GM12878 (cell line): ENCODE data around the gene KYAT1. TPM values are rescaled to one million over a fixed set of nuclear protein-coding genes. Genes with fewer than 3 reads are reported as not detected.

Experiments
- ATAC-seq: fragments of 200-7000 bp; cut with Tn5 transposase; 3 replicates; pipeline ENCODE4 v1.9.1; 2020; ENCODE audit warnings: mild to moderate bottlenecking, moderate library complexity
- BruUV-seq: library from RNA; stranded (reverse); fragments of 400-500 nt; replicated peaks from 2 replicates; lab custom pipeline; 2021; lab: Mats Ljungman, UMichigan
- CTCF ChIA-PET: fragments of 300-600 bp; sonication (Branson Sonifier 250); formaldehyde crosslinking; extraction: SDS; loops from one replicate; lab custom pipeline; 2021; ENCODE audit warnings: inconsistent platforms; lab: Yijun Ruan, JAX
- POLR2A ChIA-PET: fragments of 350-600 bp; formaldehyde crosslinking; extraction: SDS; loops from one replicate; lab custom pipeline; 2021; ENCODE audit warnings: inconsistent platforms; lab: Charles Lee
- RAD21 ChIA-PET: fragments of 300-600 bp; sonication (Branson Sonifier 250); formaldehyde crosslinking; loops from one replicate; lab custom pipeline; 2023; ENCODE audit warnings: antibody characterized with exemption; ENCODE audit not compliant: unreplicated experiment; lab: Charles Lee
- SMC1A ChIA-PET: fragments of 300-600 bp; sonication (Branson Sonifier 250); formaldehyde crosslinking; loops from one replicate; lab custom pipeline; 2023; ENCODE audit not compliant: unreplicated experiment, uncharacterized antibody; lab: Charles Lee
- DNase-seq: peaks from one replicate; pipeline ENCODE4 v3.0.0-alpha.2; 2011; ENCODE audit warnings: low read depth, low spot score
- FAIRE-seq: peaks from 3 replicates; lab custom pipeline; 2011; peaks lifted over from hg19 to GRCh38; lab: Jason Lieb, UNC
- H2AFZ ChIP-seq: 2 replicates; pipeline ENCODE4 v1.6.0; 2011; ENCODE audit warnings: low read depth, low read length, control low read depth; ENCODE audit not compliant: control insufficient read depth
- H3K27ac ChIP-seq: 2 replicates; pipeline ENCODE4 v1.5.1; 2011; ENCODE audit warnings: control low read depth; ENCODE audit not compliant: control insufficient read depth, insufficient read depth
- H3K27me3 ChIP-seq, 2 experiments: replicated peaks in 1 of 2; 2 replicates each; pipeline versions ENCODE4 v1.6.0 to v1.6.1; 2011; ENCODE audit warnings: low read length in 1 of 2; ENCODE audit not compliant: control insufficient read depth in 2 of 2, insufficient read depth in 2 of 2
- H3K36me3 ChIP-seq, 2 experiments: 2 replicates each; pipeline ENCODE4 v1.5.1; 2011; ENCODE audit warnings: low read length in 1 of 2; ENCODE audit not compliant: control insufficient read depth in 2 of 2, insufficient read depth in 2 of 2
- H3K4me1 ChIP-seq: 2 replicates; pipeline ENCODE4 v1.6.1; 2011; ENCODE audit warnings: mild to moderate bottlenecking, low read length, moderate library complexity, mixed read lengths; ENCODE audit not compliant: control insufficient read depth, insufficient read depth
- H3K4me2 ChIP-seq: 2 replicates; pipeline ENCODE4 v1.6.0; 2011; ENCODE audit warnings: control low read depth; ENCODE audit not compliant: control insufficient read depth, insufficient read depth
- H3K4me3 ChIP-seq: fragments of 200-600 bp; sonication (generic); 2 replicates; pipeline ENCODE4 v1.5.1; 2016
- H3K79me2 ChIP-seq: 2 replicates; pipeline ENCODE4 v1.6.0; 2011; ENCODE audit warnings: low read length; ENCODE audit not compliant: control insufficient read depth, insufficient read depth
- H3K9ac ChIP-seq: 2 replicates; pipeline ENCODE4 v1.8.0; 2011; ENCODE audit warnings: low read length, control low read depth, mixed read lengths; ENCODE audit not compliant: control insufficient read depth, insufficient read depth
- H3K9me3 ChIP-seq: replicated peaks from 3 replicates; pipeline ENCODE4 v1.5.1; 2011; ENCODE audit warnings: mild to moderate bottlenecking, low read length; ENCODE audit not compliant: control insufficient read depth, insufficient read depth
- H4K20me1 ChIP-seq: 2 replicates; pipeline ENCODE4 v1.6.0; 2011; ENCODE audit not compliant: control insufficient read depth, insufficient read depth
- DPF2 ChIP-seq: fragments of 450-650 bp; IDR thresholded peaks from 2 replicates; pipeline ENCODE4 v1.6.1; 2017; ENCODE audit warnings: mild to moderate bottlenecking
- FOS ChIP-seq: IDR thresholded peaks from 3 replicates; pipeline ENCODE4 v1.6.1; 2011; ENCODE audit warnings: borderline replicate concordance; ENCODE audit not compliant: insufficient read length; ENCODE audit errors: extremely low read depth
- PML ChIP-seq: IDR thresholded peaks from 2 replicates; pipeline ENCODE4 v1.6.1; 2012; ENCODE audit warnings: low read length, inconsistent platforms
- POU2F2 ChIP-seq: IDR thresholded peaks from 3 replicates; pipeline ENCODE4 v1.6.1; 2011; ENCODE audit warnings: low read depth, mild to moderate bottlenecking, low read length, borderline replicate concordance
- REST ChIP-seq: IDR thresholded peaks from 2 replicates; pipeline ENCODE4 v1.6.1; 2012; ENCODE audit warnings: mild to moderate bottlenecking, low read depth, low read length
- ZBTB33 ChIP-seq: fragments of 450-650 bp; IDR thresholded peaks from 2 replicates; pipeline ENCODE4 v1.6.1; 2017; ENCODE audit warnings: mild to moderate bottlenecking
- WGBS: methylation state at CpG from one replicate; pipeline ENCODE4 v1.1.6; 2016; ENCODE audit warnings: low lambda C conversion rate; ENCODE audit not compliant: insufficient replicate concordance, insufficient coverage; ENCODE audit errors: missing lambda C conversion rate; 5-methylcytosine and 5-hydroxymethylcytosine counted together
- in situ Hi-C: fragments of 300-500 bp; cut with MboI; formaldehyde crosslinking; loops from 9 replicates; pipeline ENCODE4 v1.14.3; 2018; ENCODE audit warnings: mixed read lengths
- intact Hi-C: fragments of 100-400 bp; cut with micrococcal nuclease; formaldehyde crosslinking; loops from one replicate; pipeline ENCODE4 v1.14.2; 2022; ENCODE audit not compliant: unreplicated experiment
- polyA plus RNA-seq, 11 experiments: library from polyadenylated mRNA; depleted of rRNA in 4 of 11; unstranded in 6 of 11; stranded (reverse) in 5 of 11; fragments of >200 nt; fragmentation: Nextera tagmentation in 4 of 11; fragmentation: Illumina TruSeq in 1 of 11; extraction: Ambion mirVana in 4 of 11; extraction: Trizol in 1 of 11; gene quantifications; 1 replicate in 1 of 11; 2 replicates in 10 of 11; pipeline versions ENCODE4 v1.2.1 to v1.2.3, GENCODE V29; 2011 to 2016; ENCODE audit warnings: inconsistent platforms in 2 of 11, missing spikeins in 2 of 11, low read depth in 1 of 11
- total RNA-seq, 4 experiments: library from RNA; depleted of rRNA in 3 of 4; stranded (reverse); fragments of >200 nt in 3 of 4; fragmentation: Illumina TruSeq in 1 of 4; extraction: Trizol in 1 of 4; gene quantifications; 2 replicates each; pipeline versions ENCODE4 v1.2.1 to v1.2.3, GENCODE V29; 2013 to 2021

The KYAT1 gene
- total and polyA plus RNA-seq, 10 of the 15 experiments (the other 5 are each of a cell fraction or from before 2014, with no cell fraction given), result 5.8 to 15.7 (median 11.4) TPM

GRCh38 chr9:128921881-128922763 lies 40.4 kb upstream of the KYAT1 start:
- DNase-seq (no peak), ATAC-seq (no peak), FAIRE-seq (no peak)
- H3K4me2 ChIP-seq, result 0 out of 2 replicates have a peak overlapping the region, but pooled peaks have one; percentile 13
- no peak overlapping the region for H3K4me3 ChIP-seq
- CTCF ChIA-PET, result interaction anchor here (8.0 kb wide), 1 partner anchor 56 kb away, joined by 158 read pairs; no protein-coding TSS in a partner anchor
- no peaks in the 10 kb centered on the region; a peak in 3 of 4 replicates for H3K36me3 ChIP-seq
- no peaks in the 10 kb centered on the region for H3K4me1 ChIP-seq
- no peak overlapping the region for H2AFZ ChIP-seq
- no peak overlapping the region for H3K9ac ChIP-seq
- H3K79me2 ChIP-seq, result no peaks in the 10 kb centered on the region
- intact Hi-C loops, result no loop called here
- in situ Hi-C loops, result no loop called here
- H4K20me1 ChIP-seq, result no peaks in the 10 kb centered on the region
- SMC1A ChIA-PET, result interaction anchor here (0.7 kb wide), 1 partner anchor 111 kb away, joined by 3 read pairs; no protein-coding TSS in a partner anchor
- H3K27me3 ChIP-seq, result no peaks in the 10 kb centered on the region
- no TSS peak for BruUV-seq
- no peaks in the 10 kb centered on the region for H3K9me3 ChIP-seq
- RAD21 ChIA-PET, result no interaction called here
- H3K27ac ChIP-seq, result no peak overlapping the region
- POLR2A ChIA-PET, result no interaction called here
- WGBS, result 37% methylated on average over 23 of the region's 32 CpGs
- TF ChIP-seq DPF2 (no peak), PML (no peak), FOS (no peak), ZBTB33 (no peak), POU2F2 (no peak), REST (no peak)
